Activated CD8-positive, alpha-beta T cell treated with anti-CD3 and anti-CD28 coated beads for 36 hours (primary cell): ENCODE results near the gene LEMD2. TPM values are rescaled to one million over a fixed set of nuclear protein-coding genes. Genes with fewer than 3 reads are reported as not detected.

Experiments used
- ATAC-seq: fragments of 200-7000 bp; cut with Tn5 transposase; one replicate; pipeline ENCODE4 v1.10.0; 2021; ENCODE audit warnings: mild to moderate bottlenecking, moderate library complexity
- CTCF ChIA-PET: fragments of 350-600 bp; sonication (Branson Sonifier 250); formaldehyde crosslinking; loops from one replicate; lab custom pipeline; 2021; ENCODE audit warnings: antibody characterized with exemption; lab: Charles Lee
- POLR2A ChIA-PET: fragments of 350-600 bp; sonication (Branson Sonifier 250); formaldehyde crosslinking; loops from one replicate; lab custom pipeline; 2021; ENCODE audit warnings: antibody characterized with exemption; lab: Charles Lee
- DNase-seq: peaks from one replicate; pipeline ENCODE4 v3.0.0-alpha.2; 2020
- H3K27ac Mint-ChIP-seq: one replicate; pipeline ENCODE4 v1.8.0; 2021; ENCODE audit warnings: mild to moderate bottlenecking, mixed read lengths
- H3K27me3 Mint-ChIP-seq: one replicate; pipeline ENCODE4 v1.8.0; 2021; ENCODE audit warnings: mixed read lengths
- H3K36me3 Mint-ChIP-seq: one replicate; pipeline ENCODE4 v1.8.0; 2021; ENCODE audit warnings: low read depth, mixed read lengths
- H3K4me1 Mint-ChIP-seq: one replicate; pipeline ENCODE4 v1.8.0; 2021; ENCODE audit warnings: low read depth, mixed read lengths
- H3K4me3 Mint-ChIP-seq: one replicate; pipeline ENCODE4 v1.8.0; 2021; ENCODE audit warnings: mild to moderate bottlenecking, moderate library complexity, mixed read lengths
- H3K9me3 Mint-ChIP-seq: one replicate; pipeline ENCODE4 v1.8.0; 2021; ENCODE audit warnings: mixed read lengths
- intact Hi-C: fragments of 100-400 bp; cut with micrococcal nuclease; formaldehyde crosslinking; loops from one replicate; pipeline ENCODE4 v1.10.0; 2022
- total RNA-seq, 2 experiments: library from RNA; stranded (reverse); gene quantifications; one replicate each; pipeline ENCODE4 v1.2.3, GENCODE V29; 2021
- TF ChIP-seq, protein P1 (sequence below): fragments of 200-600 bp; IDR thresholded peaks from one replicate; pipeline ENCODE4 v1.8.0; 2022; ENCODE audit warnings: antibody characterized with exemption, mild to moderate bottlenecking

The LEMD2 gene
- total RNA-seq, 2 experiments from 2014 or later: 40.1 to 41.5 TPM

DNA sequence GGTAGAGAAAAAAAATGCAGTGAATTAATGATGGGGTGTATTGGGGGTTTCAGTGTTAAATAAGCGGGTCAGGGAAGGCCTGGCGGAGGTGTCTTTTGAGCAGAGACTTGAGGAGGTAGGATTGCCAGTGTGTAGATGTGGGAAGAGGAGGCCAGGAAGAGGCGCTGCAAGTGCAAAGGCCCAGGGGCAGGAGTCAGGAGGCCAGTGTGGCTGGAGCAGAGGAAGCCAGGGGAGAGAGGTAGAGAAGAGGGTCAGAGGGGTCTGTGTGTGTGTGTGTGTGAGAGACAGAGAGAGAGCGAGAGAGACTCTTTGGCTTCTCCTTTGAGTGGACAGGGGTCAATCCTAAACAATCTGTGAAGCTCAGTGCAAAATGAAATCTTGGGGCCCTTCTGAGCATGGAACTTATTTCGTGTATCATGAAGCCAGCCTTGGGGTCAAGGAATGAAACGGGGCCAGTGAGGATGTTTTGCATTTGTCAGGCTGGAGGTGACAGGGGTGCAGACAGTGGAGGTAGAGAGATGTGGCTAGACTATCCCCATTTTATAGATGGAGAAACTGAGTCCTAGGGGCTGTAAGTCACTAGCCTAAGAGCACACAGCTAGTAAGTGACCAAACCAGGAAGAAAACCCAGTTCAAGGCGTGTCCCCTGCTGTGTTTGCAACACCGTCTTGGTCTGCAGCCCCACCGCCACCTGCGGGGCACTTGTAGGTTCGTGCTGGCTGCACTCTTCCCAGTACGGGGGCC is 32.5 kb downstream of the LEMD2 start:
- ATAC-seq: no peak
- Mint-ChIP-seq H3K4me1 (peaks cover 5% of the 10 kb centered on the region), H3K9me3 (no peaks in the 10 kb centered on the region), H3K27ac (no peak overlapping the region), H3K4me3 (no peak overlapping the region), H3K36me3 (no peaks in the 10 kb centered on the region), H3K27me3 (no peaks in the 10 kb centered on the region)
- intact Hi-C loops: no loop called here
- CTCF ChIA-PET: interaction anchor here (1.2 to 2.3 kb wide), 3 partner anchors 12 to 271 kb away, joined by 5 to 9 read pairs (median 8); no protein-coding TSS in a partner anchor
- POLR2A ChIA-PET: no interaction called here
- no peak for DNase-seq
- TF ChIP-seq, protein P1, sequence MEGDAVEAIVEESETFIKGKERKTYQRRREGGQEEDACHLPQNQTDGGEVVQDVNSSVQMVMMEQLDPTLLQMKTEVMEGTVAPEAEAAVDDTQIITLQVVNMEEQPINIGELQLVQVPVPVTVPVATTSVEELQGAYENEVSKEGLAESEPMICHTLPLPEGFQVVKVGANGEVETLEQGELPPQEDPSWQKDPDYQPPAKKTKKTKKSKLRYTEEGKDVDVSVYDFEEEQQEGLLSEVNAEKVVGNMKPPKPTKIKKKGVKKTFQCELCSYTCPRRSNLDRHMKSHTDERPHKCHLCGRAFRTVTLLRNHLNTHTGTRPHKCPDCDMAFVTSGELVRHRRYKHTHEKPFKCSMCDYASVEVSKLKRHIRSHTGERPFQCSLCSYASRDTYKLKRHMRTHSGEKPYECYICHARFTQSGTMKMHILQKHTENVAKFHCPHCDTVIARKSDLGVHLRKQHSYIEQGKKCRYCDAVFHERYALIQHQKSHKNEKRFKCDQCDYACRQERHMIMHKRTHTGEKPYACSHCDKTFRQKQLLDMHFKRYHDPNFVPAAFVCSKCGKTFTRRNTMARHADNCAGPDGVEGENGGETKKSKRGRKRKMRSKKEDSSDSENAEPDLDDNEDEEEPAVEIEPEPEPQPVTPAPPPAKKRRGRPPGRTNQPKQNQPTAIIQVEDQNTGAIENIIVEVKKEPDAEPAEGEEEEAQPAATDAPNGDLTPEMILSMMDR: no peak

GRCh38 chr6:33755070-33755869 is 33.7 kb downstream of the LEMD2 start:
- Mint-ChIP-seq H3K27me3 (no peaks in the 10 kb centered on the region), H3K4me3 (no peak overlapping the region), H3K9me3 (no peaks in the 10 kb centered on the region), H3K27ac (no peak overlapping the region), H3K36me3 (no peaks in the 10 kb centered on the region), H3K4me1 (no peaks in the 10 kb centered on the region)
- ChIA-PET CTCF (interaction anchor here (1.9 kb wide), 1 partner anchor 11 kb away, joined by 9 read pairs; no protein-coding TSS in a partner anchor), POLR2A (no interaction called here)
- no peak for ATAC-seq
- DNase-seq: no peak
- intact Hi-C loops: no loop called here
- TF ChIP-seq, protein P1: no peak

DNA sequence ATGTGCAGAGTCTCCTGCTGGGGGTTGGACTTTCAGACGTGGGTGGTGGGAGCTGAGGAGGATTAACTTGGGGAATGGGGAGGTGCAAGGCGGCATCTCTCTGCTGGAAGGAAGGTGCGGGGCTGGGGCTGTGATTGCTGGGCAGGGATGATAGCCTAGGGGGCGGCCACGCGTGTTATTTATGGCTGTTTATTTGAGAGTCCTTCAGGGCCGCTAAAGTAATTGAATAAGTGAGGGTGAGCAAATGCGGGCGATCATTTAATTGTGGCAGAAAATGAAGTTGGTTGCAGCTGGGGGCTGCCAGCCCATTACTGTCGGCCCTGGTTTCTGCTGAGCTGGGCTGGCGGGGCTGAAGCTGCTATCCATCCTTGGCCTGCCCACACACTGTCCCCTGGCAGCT is 34.7 kb downstream of the LEMD2 start:
- Mint-ChIP-seq H3K36me3 (no peaks in the 10 kb centered on the region), H3K27me3 (no peaks in the 10 kb centered on the region), H3K4me3 (no peak overlapping the region), H3K9me3 (no peaks in the 10 kb centered on the region), H3K4me1 (no peaks in the 10 kb centered on the region), H3K27ac (no peak overlapping the region)
- CTCF ChIA-PET: interaction anchor here (0.9 to 1.2 kb wide), 2 partner anchors 16 to 17 kb away, joined by 3 to 4 read pairs; no protein-coding TSS in a partner anchor
- ATAC-seq (no peak), DNase-seq (no peak)
- TF ChIP-seq, protein P1: no peak
- POLR2A ChIA-PET: no interaction called here
- intact Hi-C loops: no loop called here

DNA sequence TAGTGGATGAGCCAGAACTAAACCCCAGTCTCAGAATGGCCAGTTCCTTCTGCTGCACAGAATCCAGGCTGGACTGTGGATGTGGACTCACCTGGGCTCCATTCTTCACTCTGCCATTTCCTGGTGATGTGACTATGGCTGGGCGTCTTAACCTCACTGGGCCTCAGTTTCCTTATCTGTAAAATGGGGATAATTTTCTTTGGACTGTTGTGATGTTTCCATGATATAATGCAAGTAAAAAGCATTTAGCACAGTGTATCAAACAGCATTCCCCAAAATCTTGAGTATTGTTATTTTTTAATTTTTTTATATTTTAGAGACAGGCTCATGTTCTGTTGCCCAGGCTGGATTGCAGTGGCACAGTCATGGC is 36.3 kb downstream of the LEMD2 start:
- H3K4me3 Mint-ChIP-seq: no peak overlapping the region
- ChIA-PET POLR2A (no interaction called here), CTCF (no interaction called here)
- no peaks in the 10 kb centered on the region for H3K36me3 Mint-ChIP-seq
- DNase-seq (no peak), ATAC-seq (no peak)
- TF ChIP-seq, protein P1: no peak
- H3K27me3 Mint-ChIP-seq: no peaks in the 10 kb centered on the region
- no peaks in the 10 kb centered on the region for H3K4me1 Mint-ChIP-seq
- intact Hi-C loops: no loop called here
- H3K9me3 Mint-ChIP-seq: no peaks in the 10 kb centered on the region
- no peak overlapping the region for H3K27ac Mint-ChIP-seq
